ENCODE measurements around the gene PDE4D.

DNA sequence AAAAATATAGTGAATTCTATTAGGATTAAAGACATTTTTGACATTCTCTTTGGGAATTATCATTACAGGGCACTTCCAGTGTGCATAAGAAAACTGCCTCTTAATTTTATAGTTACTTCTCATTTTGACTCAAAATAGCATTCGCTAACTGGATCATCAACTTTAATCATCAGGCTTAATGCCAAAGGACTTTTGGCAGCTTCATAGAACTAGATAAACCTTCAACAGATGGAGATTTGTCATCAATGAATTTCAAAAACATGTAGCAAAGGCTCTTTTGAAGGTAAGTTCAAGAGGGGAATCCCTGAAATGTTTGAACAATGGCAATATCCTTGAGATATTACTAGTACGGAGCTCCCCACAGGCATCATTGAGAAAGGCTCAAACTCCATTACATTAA is 447.2 kb downstream of the PDE4D start:
- TF ChIP-seq, protein P1, sequence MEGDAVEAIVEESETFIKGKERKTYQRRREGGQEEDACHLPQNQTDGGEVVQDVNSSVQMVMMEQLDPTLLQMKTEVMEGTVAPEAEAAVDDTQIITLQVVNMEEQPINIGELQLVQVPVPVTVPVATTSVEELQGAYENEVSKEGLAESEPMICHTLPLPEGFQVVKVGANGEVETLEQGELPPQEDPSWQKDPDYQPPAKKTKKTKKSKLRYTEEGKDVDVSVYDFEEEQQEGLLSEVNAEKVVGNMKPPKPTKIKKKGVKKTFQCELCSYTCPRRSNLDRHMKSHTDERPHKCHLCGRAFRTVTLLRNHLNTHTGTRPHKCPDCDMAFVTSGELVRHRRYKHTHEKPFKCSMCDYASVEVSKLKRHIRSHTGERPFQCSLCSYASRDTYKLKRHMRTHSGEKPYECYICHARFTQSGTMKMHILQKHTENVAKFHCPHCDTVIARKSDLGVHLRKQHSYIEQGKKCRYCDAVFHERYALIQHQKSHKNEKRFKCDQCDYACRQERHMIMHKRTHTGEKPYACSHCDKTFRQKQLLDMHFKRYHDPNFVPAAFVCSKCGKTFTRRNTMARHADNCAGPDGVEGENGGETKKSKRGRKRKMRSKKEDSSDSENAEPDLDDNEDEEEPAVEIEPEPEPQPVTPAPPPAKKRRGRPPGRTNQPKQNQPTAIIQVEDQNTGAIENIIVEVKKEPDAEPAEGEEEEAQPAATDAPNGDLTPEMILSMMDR (IDR thresholded peaks at IDR 0.05; ENCODE audit: low read length) = no peak
- TF ChIP-seq EZH2 (optimal IDR thresholded peaks at IDR 0.05; ENCODE audit: low read depth, low read length) (no peak), EZH2phosphoT487 (IDR thresholded peaks at IDR 0.05; ENCODE audit: low read length) (no peak)

Measured in MM.1S (cell line).